Fibroblast of villous mesenchyme (primary cell): ENCODE data around the gene LRRC75A. TPM values are rescaled to one million over a fixed set of nuclear protein-coding genes. Genes with fewer than 3 reads are reported as not detected.

Experiments
- DNase-seq: peaks from one replicate; pipeline ENCODE4 v3.0.0-alpha.2; 2010; ENCODE audit warnings: low read depth
- H3K4me3 ChIP-seq: 2 replicates; pipeline ENCODE4 v1.5.1; 2011; ENCODE audit warnings: low read depth, mild to moderate bottlenecking, low read length
- total RNA-seq: library from RNA; depleted of rRNA; stranded (reverse); fragments of >200 nt; gene quantifications from 2 replicates; pipeline ENCODE4 v1.2.3, GENCODE V29; 2012
- TF ChIP-seq, protein P1 (sequence below): IDR thresholded peaks from 2 replicates; pipeline ENCODE4 v1.5.1; 2012; ENCODE audit warnings: low read depth, mild to moderate bottlenecking, low read length; ENCODE audit not compliant: insufficient read depth

The LRRC75A gene
- total RNA-seq, 1 donor = 2.6 TPM

DNA sequence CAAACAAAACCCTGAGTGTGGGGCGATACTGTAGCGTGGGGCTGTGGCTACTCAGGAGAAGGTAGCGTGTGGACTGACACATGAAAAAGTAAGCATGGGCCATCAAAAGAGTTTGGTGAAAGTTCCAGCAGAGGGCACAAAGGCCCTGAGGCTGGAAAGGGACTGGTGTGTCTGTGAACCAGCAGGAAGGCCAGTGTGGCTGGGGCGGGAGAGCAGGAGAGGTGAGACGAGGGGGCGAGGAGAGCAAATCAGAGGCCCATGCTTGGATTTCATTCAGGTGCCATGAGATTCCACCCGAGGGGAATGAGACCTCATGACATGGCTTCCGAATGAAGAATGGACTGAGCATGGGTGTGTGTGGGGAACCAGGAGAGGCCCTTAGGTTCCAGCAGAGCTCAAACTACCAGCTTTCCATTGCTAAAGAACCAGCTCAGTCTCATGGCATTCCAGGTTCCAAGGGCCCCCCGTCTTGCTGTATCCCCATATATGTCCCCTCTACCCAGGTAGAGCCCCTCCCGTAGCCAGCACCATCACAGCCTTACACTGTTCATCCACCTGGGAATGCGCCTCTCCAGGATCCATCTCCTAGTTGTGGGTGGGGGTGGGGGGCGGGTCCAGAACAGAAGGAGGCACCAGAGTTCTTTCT is 45.5 kb downstream of the LRRC75A start:
- TF ChIP-seq, protein P1, sequence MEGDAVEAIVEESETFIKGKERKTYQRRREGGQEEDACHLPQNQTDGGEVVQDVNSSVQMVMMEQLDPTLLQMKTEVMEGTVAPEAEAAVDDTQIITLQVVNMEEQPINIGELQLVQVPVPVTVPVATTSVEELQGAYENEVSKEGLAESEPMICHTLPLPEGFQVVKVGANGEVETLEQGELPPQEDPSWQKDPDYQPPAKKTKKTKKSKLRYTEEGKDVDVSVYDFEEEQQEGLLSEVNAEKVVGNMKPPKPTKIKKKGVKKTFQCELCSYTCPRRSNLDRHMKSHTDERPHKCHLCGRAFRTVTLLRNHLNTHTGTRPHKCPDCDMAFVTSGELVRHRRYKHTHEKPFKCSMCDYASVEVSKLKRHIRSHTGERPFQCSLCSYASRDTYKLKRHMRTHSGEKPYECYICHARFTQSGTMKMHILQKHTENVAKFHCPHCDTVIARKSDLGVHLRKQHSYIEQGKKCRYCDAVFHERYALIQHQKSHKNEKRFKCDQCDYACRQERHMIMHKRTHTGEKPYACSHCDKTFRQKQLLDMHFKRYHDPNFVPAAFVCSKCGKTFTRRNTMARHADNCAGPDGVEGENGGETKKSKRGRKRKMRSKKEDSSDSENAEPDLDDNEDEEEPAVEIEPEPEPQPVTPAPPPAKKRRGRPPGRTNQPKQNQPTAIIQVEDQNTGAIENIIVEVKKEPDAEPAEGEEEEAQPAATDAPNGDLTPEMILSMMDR = no peak

GRCh38 chr17:16444258-16444886 is 47.6 kb downstream of the LRRC75A start:
- DNase-seq = no peak
- TF ChIP-seq, protein P1 = no peak
- H3K4me3 ChIP-seq = no peak overlapping the region

More for the DNA sequence above, 45.5 kb downstream of the LRRC75A start:
- H3K4me3 ChIP-seq = no peak overlapping the region
- no peak for DNase-seq

- DNase-seq = no peak
- TF ChIP-seq, protein P1 = no peak
- no peak overlapping the region for H3K4me3 ChIP-seq
Measured at GRCh38 chr17:16443511-16444257, 48.3 kb downstream of the LRRC75A start.

- no peak overlapping the region for H3K4me3 ChIP-seq
- TF ChIP-seq, protein P1 = no peak
Measured at GRCh38 chr17:16442594-16443510, 49.1 kb downstream of the LRRC75A start.

GRCh38 chr17:16442141-16442540 is 49.9 kb downstream of the LRRC75A start:
- peak overlapping the region; percentile 13 for H3K4me3 ChIP-seq
- TF ChIP-seq, protein P1 = no peak
- DNase-seq = peak; percentile 76

More at GRCh38 chr17:16442594-16443510, 49.1 kb downstream of the LRRC75A start:
- DNase-seq = peak; percentile 54
